ENCODE data around the gene PTPRJ. TPM values are rescaled to one million over a fixed set of nuclear protein-coding genes. Genes with fewer than 3 reads are reported as not detected.

The PTPRJ gene
- total RNA-seq, 1 experiment from 2014 or later: 10.5 TPM

DNA sequence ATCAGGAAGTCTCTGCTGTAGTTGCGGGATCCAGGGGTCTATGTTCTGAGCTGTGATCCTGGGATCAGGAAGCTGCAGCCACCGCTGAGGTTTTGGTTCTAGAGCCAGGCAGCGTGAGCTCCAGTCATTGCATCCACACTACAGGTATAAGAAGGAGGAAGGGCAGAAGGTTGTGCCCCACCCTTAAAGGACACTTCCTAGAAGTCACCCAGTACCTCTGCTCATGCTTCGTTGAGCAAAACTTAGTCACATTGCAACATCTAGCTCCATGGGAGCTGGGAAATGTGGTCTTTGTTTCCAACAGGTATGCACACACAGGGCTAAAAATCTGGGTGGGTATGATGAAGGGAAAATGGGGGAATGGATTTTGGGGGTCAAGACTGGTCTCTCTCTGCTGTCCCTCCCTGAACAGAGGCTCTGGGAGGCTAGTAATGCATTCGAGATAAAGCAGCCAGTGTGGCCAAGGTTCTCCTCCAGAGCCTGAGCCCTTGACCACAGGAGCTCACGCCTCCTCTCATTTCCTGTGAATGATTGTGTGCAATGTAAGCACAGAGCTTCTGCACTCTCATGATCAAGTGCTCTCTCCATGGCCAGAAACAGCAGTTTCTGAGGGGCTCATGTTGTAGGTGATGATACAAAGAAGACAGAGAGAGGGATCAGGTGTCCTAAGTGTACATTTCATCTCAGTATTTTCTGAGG is 149.5 kb downstream of the PTPRJ start:
- no peaks in the 10 kb centered on the region for H3K79me2 ChIP-seq (ENCODE audit: low read length)
- H3K36me3 ChIP-seq (ENCODE audit: low read depth, low read length): peaks cover 10% of the 10 kb centered on the region; the same call in 1 of the 2 replicates
- intact Hi-C loops (cut with micrococcal nuclease): no loop called here
- no peak overlapping the region for H2AFZ ChIP-seq (ENCODE audit: low read length)
- no peak overlapping the region for H3K9ac ChIP-seq (ENCODE audit: low read length)
- no TSS peak for BruUV-seq (replicated peaks)
- CTCF ChIA-PET: no interaction called here
- no peaks in the 10 kb centered on the region for H4K20me1 ChIP-seq (ENCODE audit: low read length)
- H3K9me2 ChIP-seq (replicated peaks; ENCODE audit: low read length): no peaks in the 10 kb centered on the region
- H3K4me2 ChIP-seq (ENCODE audit: low read length): no peak overlapping the region
- no peak for DNase-seq
- TF ChIP-seq, protein P1, sequence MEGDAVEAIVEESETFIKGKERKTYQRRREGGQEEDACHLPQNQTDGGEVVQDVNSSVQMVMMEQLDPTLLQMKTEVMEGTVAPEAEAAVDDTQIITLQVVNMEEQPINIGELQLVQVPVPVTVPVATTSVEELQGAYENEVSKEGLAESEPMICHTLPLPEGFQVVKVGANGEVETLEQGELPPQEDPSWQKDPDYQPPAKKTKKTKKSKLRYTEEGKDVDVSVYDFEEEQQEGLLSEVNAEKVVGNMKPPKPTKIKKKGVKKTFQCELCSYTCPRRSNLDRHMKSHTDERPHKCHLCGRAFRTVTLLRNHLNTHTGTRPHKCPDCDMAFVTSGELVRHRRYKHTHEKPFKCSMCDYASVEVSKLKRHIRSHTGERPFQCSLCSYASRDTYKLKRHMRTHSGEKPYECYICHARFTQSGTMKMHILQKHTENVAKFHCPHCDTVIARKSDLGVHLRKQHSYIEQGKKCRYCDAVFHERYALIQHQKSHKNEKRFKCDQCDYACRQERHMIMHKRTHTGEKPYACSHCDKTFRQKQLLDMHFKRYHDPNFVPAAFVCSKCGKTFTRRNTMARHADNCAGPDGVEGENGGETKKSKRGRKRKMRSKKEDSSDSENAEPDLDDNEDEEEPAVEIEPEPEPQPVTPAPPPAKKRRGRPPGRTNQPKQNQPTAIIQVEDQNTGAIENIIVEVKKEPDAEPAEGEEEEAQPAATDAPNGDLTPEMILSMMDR (conservative IDR thresholded peaks at IDR 0.05; ENCODE audit: low read depth, low read length): no peak
- TF ChIP-seq EZH2phosphoT487 (IDR thresholded peaks at IDR 0.05; ENCODE audit: borderline replicate concordance, low read length) (no peak), EZH2 (IDR thresholded peaks at IDR 0.05; ENCODE audit: low read length, unreplicated experiment) (no peak)
- H3K4me1 ChIP-seq (ENCODE audit: insufficient read depth, low read length): no peaks in the 10 kb centered on the region
- H3K4me3 ChIP-seq (ENCODE audit: low read length): no peak overlapping the region
- no peaks in the 10 kb centered on the region for H3F3A ChIP-seq (ENCODE audit: low read length, unreplicated experiment)
- no peaks in the 10 kb centered on the region for H3K27me3 ChIP-seq (ENCODE audit: low read length)
- POLR2A ChIA-PET (ENCODE audit: unreplicated experiment): no interaction called here
- no peak overlapping the region for H3K27ac ChIP-seq (ENCODE audit: low read length)
- ATAC-seq: no peak
- H3K9me3 ChIP-seq (ENCODE audit: low read length): no peaks in the 10 kb centered on the region

- no peak overlapping the region for H3K9ac ChIP-seq (ENCODE audit: low read length)
- H3K36me3 ChIP-seq (ENCODE audit: low read depth, low read length): peaks cover 6% of the 10 kb centered on the region; the same call in 1 of the 2 replicates
- no peaks in the 10 kb centered on the region for H3K79me2 ChIP-seq (ENCODE audit: low read length)
These were observed 154.0 kb downstream of the PTPRJ start for GRCh38 chr11:48134221-48134922.

More at GRCh38 chr11:48134221-48134922, 154.0 kb downstream of the PTPRJ start:
- DNase-seq (no peak), ATAC-seq (no peak)
- ChIA-PET POLR2A (ENCODE audit: unreplicated experiment) (no interaction called here), CTCF (no interaction called here)
- Histone ChIP-seq H3K27me3 (ENCODE audit: low read length) (no peaks in the 10 kb centered on the region), H3K9me2 (replicated peaks; ENCODE audit: low read length) (no peaks in the 10 kb centered on the region), H3K4me2 (ENCODE audit: low read length) (no peak overlapping the region), H3F3A (ENCODE audit: low read length, unreplicated experiment) (no peaks in the 10 kb centered on the region), H3K9me3 (ENCODE audit: low read length) (no peaks in the 10 kb centered on the region), H3K4me3 (ENCODE audit: low read length) (no peak overlapping the region), H3K27ac (ENCODE audit: low read length) (no peak overlapping the region), H2AFZ (ENCODE audit: low read length) (no peak overlapping the region), H3K4me1 (ENCODE audit: insufficient read depth, low read length) (no peaks in the 10 kb centered on the region), H4K20me1 (ENCODE audit: low read length) (no peaks in the 10 kb centered on the region)
- TF ChIP-seq, protein P1 (conservative IDR thresholded peaks at IDR 0.05; ENCODE audit: low read depth, low read length): no peak
- no peak for TF ChIP-seq EZH2 (IDR thresholded peaks at IDR 0.05; ENCODE audit: low read length, unreplicated experiment)
- no peak for TF ChIP-seq EZH2phosphoT487 (IDR thresholded peaks at IDR 0.05; ENCODE audit: borderline replicate concordance, low read length)
- intact Hi-C loops (cut with micrococcal nuclease): no loop called here
- BruUV-seq (replicated peaks): no TSS peak
